Ascending aorta (tissue), 2 donors: ENCODE measurements around the gene ROR1. TPM values are rescaled to one million over a fixed set of nuclear protein-coding genes. Genes with fewer than 3 reads are reported as not detected.
A peak's percentile ranks its signal among the peaks of the same experiment; 100 is the strongest.

ENCODE experiments used
- DNase-seq, 2 donors: peaks; one replicate each; pipeline ENCODE4 v3.0.0-alpha.2; 2019; ENCODE audit warnings: low spot score in 2 of 2
- H3K27ac ChIP-seq, 2 donors: fragments of 200-600 bp; sonication (generic); one replicate each; pipeline ENCODE4 v1.5.1; 2016 to 2017; ENCODE audit warnings: mild to moderate bottlenecking in 1 of 2
- H3K27me3 ChIP-seq: fragments of 200-600 bp; sonication (generic); one replicate; pipeline ENCODE4 v1.5.1; 2017
- H3K36me3 ChIP-seq, 2 donors: fragments of 200-600 bp; sonication (generic); one replicate each; pipeline ENCODE4 v1.5.1; 2016
- H3K4me1 ChIP-seq, 2 donors: fragments of 200-600 bp; sonication (generic); one replicate each; pipeline ENCODE4 v1.5.1; 2016 to 2017; ENCODE audit warnings: mild to moderate bottlenecking in 1 of 2
- H3K4me3 ChIP-seq, 2 donors: fragments of 200-600 bp; sonication (generic); one replicate each; pipeline ENCODE4 v1.5.1; 2016 to 2017; ENCODE audit warnings: mild to moderate bottlenecking in 1 of 2
- H3K9me3 ChIP-seq, 2 donors: fragments of 200-600 bp; sonication (generic); one replicate each; pipeline ENCODE4 v1.5.1; 2016
- CTCF ChIP-seq, 3 experiments: fragments of 200-600 bp in 2 of 3; fragments of 450-650 bp in 1 of 3; sonication (generic) in 2 of 3; IDR thresholded peaks; one replicate each; pipeline ENCODE4 v1.5.1; 2016 to 2019; ENCODE audit warnings: antibody characterized with exemption in 3 of 3, mild to moderate bottlenecking in 1 of 3, moderate library complexity in 1 of 3
- intact Hi-C: fragments of 100-400 bp; cut with DNase I; formaldehyde crosslinking; loops from one replicate; pipeline ENCODE4 v1.15.1; 2023
- total RNA-seq: library from RNA; depleted of rRNA; stranded (reverse); fragments of >200 nt; gene quantifications from one replicate; pipeline ENCODE4 v1.1.0, GENCODE V29; 2016

ROR1 gene
- total RNA-seq, 1 donor from 2014 or later, result 115 TPM

GRCh38 chr1:64025051-64025450 lies 251.2 kb downstream of the ROR1 start:
- Histone ChIP-seq H3K36me3 (no peaks in the 10 kb centered on the region), H3K27ac (no peak overlapping the region), H3K4me1 (peaks cover 0 to 7% of the 10 kb centered on the region in 2 donors), H3K9me3 (no peaks in the 10 kb centered on the region), H3K27me3 (no peaks in the 10 kb centered on the region), H3K4me3 (no peak overlapping the region)
- DNase-seq, result no peak
- intact Hi-C loops, result no loop called here
- TF ChIP-seq CTCF (IDR thresholded peaks at IDR 0.05), result no peak

GRCh38 chr1:64029037-64029436 lies 255.2 kb downstream of the ROR1 start:
- Histone ChIP-seq H3K27ac (no peak overlapping the region), H3K36me3 (no peaks in the 10 kb centered on the region), H3K4me1 (peaks cover 8 to 12% of the 10 kb centered on the region in 2 donors), H3K27me3 (no peaks in the 10 kb centered on the region), H3K4me3 (no peak overlapping the region), H3K9me3 (no peaks in the 10 kb centered on the region)
- intact Hi-C loops, result no loop called here
- no peak for DNase-seq
- TF ChIP-seq CTCF (IDR thresholded peaks at IDR 0.05), result no peak

GRCh38 chr1:64030411-64030810 lies 256.6 kb downstream of the ROR1 start:
- Histone ChIP-seq H3K4me3 (no peak overlapping the region), H3K27me3 (no peaks in the 10 kb centered on the region), H3K4me1 (peaks cover 8 to 20% of the 10 kb centered on the region in 2 donors), H3K27ac (no peak overlapping the region), H3K36me3 (no peaks in the 10 kb centered on the region), H3K9me3 (no peaks in the 10 kb centered on the region)
- no peak for TF ChIP-seq CTCF (IDR thresholded peaks at IDR 0.05)
- intact Hi-C loops, result no loop called here
- no peak for DNase-seq

- intact Hi-C loops, result no loop called here
- no peak for TF ChIP-seq CTCF (IDR thresholded peaks at IDR 0.05)
- Histone ChIP-seq H3K4me3 (no peak overlapping the region), H3K4me1 (peaks cover 8 to 21% of the 10 kb centered on the region in 2 donors), H3K9me3 (no peaks in the 10 kb centered on the region), H3K36me3 (no peaks in the 10 kb centered on the region), H3K27ac (no peak overlapping the region), H3K27me3 (no peaks in the 10 kb centered on the region)
- no peak for DNase-seq
Measured at GRCh38 chr1:64031236-64031635, 257.4 kb downstream of the ROR1 start.

- intact Hi-C loops, result no loop called here
- H3K36me3 ChIP-seq, result no peaks in the 10 kb centered on the region
- H3K9me3 ChIP-seq, result no peaks in the 10 kb centered on the region
- peak overlapping the region; percentile 51 to 72 for H3K27ac ChIP-seq
- no peak overlapping the region for H3K4me3 ChIP-seq
- H3K27me3 ChIP-seq, result no peaks in the 10 kb centered on the region
- no peak for TF ChIP-seq CTCF (IDR thresholded peaks at IDR 0.05)
- peaks cover 13 to 31% of the 10 kb centered on the region in 2 donors for H3K4me1 ChIP-seq
- DNase-seq, result peak in 1 of 2 donors; percentile 81
Measured at GRCh38 chr1:64033667-64034220, 259.9 kb downstream of the ROR1 start.

- DNase-seq, result no peak
- no peak for TF ChIP-seq CTCF (IDR thresholded peaks at IDR 0.05)
- intact Hi-C loops, result no loop called here
- peak overlapping the region in 1 of 2 donors; percentile 62 for H3K27ac ChIP-seq
- H3K27me3 ChIP-seq, result no peaks in the 10 kb centered on the region
- H3K4me1 ChIP-seq, result peaks cover 13 to 53% of the 10 kb centered on the region in 2 donors
- H3K36me3 ChIP-seq, result no peaks in the 10 kb centered on the region
- H3K4me3 ChIP-seq, result no peak overlapping the region
- H3K9me3 ChIP-seq, result no peaks in the 10 kb centered on the region
Measured at GRCh38 chr1:64036549-64036948, 262.7 kb downstream of the ROR1 start.
